Measurements from ENCODE around the gene TBCK.

DNA sequence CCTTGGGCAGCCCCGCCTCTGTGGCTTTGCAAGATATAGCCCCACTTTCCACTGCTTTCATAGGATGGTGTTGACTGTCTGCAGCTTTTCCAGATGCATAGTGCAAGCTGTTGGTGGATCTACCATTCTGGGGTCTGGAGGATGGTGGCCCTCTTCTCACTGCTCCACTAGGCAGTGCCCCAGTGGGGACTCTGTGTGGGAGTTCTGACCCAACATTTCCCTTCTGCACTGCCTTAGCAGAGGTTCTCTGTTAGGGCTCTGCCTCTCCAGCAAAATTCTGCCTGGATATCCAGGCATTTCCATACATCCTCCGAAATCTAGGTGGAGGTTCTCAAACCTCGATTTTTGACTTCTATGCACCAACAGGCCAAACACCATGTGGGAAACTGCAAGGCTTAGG lies 153.7 kb downstream of the TBCK start:
- no peak for TF ChIP-seq GATA2 (IDR thresholded peaks at IDR 0.05; ENCODE audit: low read depth, low read length)
- no peak for TF ChIP-seq GATA3 (IDR thresholded peaks at IDR 0.05; ENCODE audit: low read depth, low read length)

All from SH-SY5Y (cell line).